ENCODE measurements around the gene PTPRG.

Gene PTPRG

GRCh38 chr3:61841988-61842387, 280.6 kb downstream of the PTPRG start:
- DNase-seq = no peak

- DNase-seq = no peak
These were observed 283.0 kb downstream of the PTPRG start for GRCh38 chr3:61844346-61844745.

- DNase-seq = no peak
These were observed 285.1 kb downstream of the PTPRG start for GRCh38 chr3:61846488-61846887.

- DNase-seq = no peak
These were observed 286.6 kb downstream of the PTPRG start for GRCh38 chr3:61847784-61848462.

- DNase-seq = no peak
These were observed 287.5 kb downstream of the PTPRG start for GRCh38 chr3:61848885-61849284.

- no peak for DNase-seq
These were observed 292.5 kb downstream of the PTPRG start for GRCh38 chr3:61853912-61854311.

GRCh38 chr3:61855211-61855610, 293.8 kb downstream of the PTPRG start:
- no peak for DNase-seq

GRCh38 chr3:61857297-61857696, 295.9 kb downstream of the PTPRG start:
- no peak for DNase-seq

GRCh38 chr3:61858054-61858453, 296.7 kb downstream of the PTPRG start:
- no peak for DNase-seq

GRCh38 chr3:61861410-61861809, 300.0 kb downstream of the PTPRG start:
- no peak for DNase-seq

GRCh38 chr3:61862614-61863289, 301.4 kb downstream of the PTPRG start:
- DNase-seq = no peak

- no peak for DNase-seq
These were observed 302.2 kb downstream of the PTPRG start for GRCh38 chr3:61863579-61863978.

GRCh38 chr3:61864886-61865285, 303.5 kb downstream of the PTPRG start:
- DNase-seq = no peak

- DNase-seq = no peak
These were observed 304.2 kb downstream of the PTPRG start for GRCh38 chr3:61865466-61866152.

- DNase-seq = no peak
These were observed 304.8 kb downstream of the PTPRG start for GRCh38 chr3:61866153-61866542.

- DNase-seq = peak; percentile 91
These were observed 305.6 kb downstream of the PTPRG start for GRCh38 chr3:61866961-61867461.

- DNase-seq = no peak
These were observed 307.1 kb downstream of the PTPRG start for GRCh38 chr3:61868499-61868898.

GRCh38 chr3:61869371-61869770, 308.0 kb downstream of the PTPRG start:
- DNase-seq = no peak

- DNase-seq = no peak
These were observed 310.3 kb downstream of the PTPRG start for GRCh38 chr3:61871644-61872043.

- DNase-seq = peak; percentile 38
These were observed 310.8 kb downstream of the PTPRG start for GRCh38 chr3:61872077-61872706.

- no peak for DNase-seq
These were observed 313.9 kb downstream of the PTPRG start for GRCh38 chr3:61875046-61875844.

GRCh38 chr3:61875976-61876671, 314.8 kb downstream of the PTPRG start:
- no peak for DNase-seq

All from NCI-H446 treated with DMSO at 0.1 percent for 48 hours (cell line).